K562 (cell line): Measurements from ENCODE around the gene GDF11. TPM values are rescaled to one million over a fixed set of nuclear protein-coding genes. Genes with fewer than 3 reads are reported as not detected.

Experiments used
- FOS ChIP-seq: IDR thresholded peaks from 3 replicates; pipeline ENCODE4 v1.6.1; 2011; ENCODE audit not compliant: insufficient read length; ENCODE audit errors: extremely low read depth
- GABPB2 ChIP-seq: fragments of 250-450 bp; sonication (Bioruptor Pico); conservative IDR thresholded peaks from 2 replicates; pipeline ENCODE4 v1.5.1; 2021; ENCODE audit warnings: mild to moderate bottlenecking
- GTF2B ChIP-seq: IDR thresholded peaks from 2 replicates; pipeline ENCODE4 v1.6.1; 2011; ENCODE audit not compliant: insufficient read length; ENCODE audit errors: extremely low read depth
- KAT8 ChIP-seq: fragments of 450-650 bp; IDR thresholded peaks from 2 replicates; pipeline ENCODE4 v1.6.1; 2016; ENCODE audit warnings: low read depth, mild to moderate bottlenecking
- MGA ChIP-seq: fragments of 450-650 bp; IDR thresholded peaks from 2 replicates; pipeline ENCODE4 v1.6.1; 2016; ENCODE audit warnings: mild to moderate bottlenecking, moderate library complexity
- MYC ChIP-seq, 2 experiments: fragments of 250-450 bp in 1 of 2; sonication (Bioruptor Pico) in 1 of 2; IDR thresholded peaks; 2 replicates each; pipeline versions ENCODE4 v1.5.1 to v1.6.1; 2012 to 2021; ENCODE audit warnings: low read depth in 2 of 2, borderline replicate concordance in 1 of 2, improper control_type of control experiment in 1 of 2, low read length in 1 of 2, mild to moderate bottlenecking in 1 of 2, moderate library complexity in 1 of 2
- SAFB ChIP-seq: fragments of 200-400 bp; formaldehyde crosslinking; IDR thresholded peaks from 2 replicates; pipeline ENCODE4 v1.6.1; 2017; ENCODE audit warnings: low read depth, low read length, borderline replicate concordance
- ZNF232 ChIP-seq: sonication (generic); formaldehyde crosslinking; IDR thresholded peaks from 2 replicates; pipeline ENCODE4 v1.8.0; 2022; ENCODE audit warnings: mild to moderate bottlenecking, missing genetic modification reagents
- ZNF445 ChIP-seq: fragments of 250-450 bp; sonication (Bioruptor Pico); IDR thresholded peaks from 2 replicates; pipeline ENCODE4 v1.4.0; 2020; ENCODE audit warnings: low read depth, mild to moderate bottlenecking, moderate library complexity
- polyA plus RNA-seq, 8 experiments: library from polyadenylated mRNA; depleted of rRNA in 4 of 8; stranded (reverse) in 5 of 8; unstranded in 3 of 8; fragments of >200 nt; fragmentation: Nextera tagmentation in 2 of 8; fragmentation: Illumina TruSeq in 1 of 8; extraction: Ambion mirVana in 2 of 8; extraction: Trizol in 1 of 8; gene quantifications; 2 replicates each; pipeline versions ENCODE4 v1.2.1 to v1.2.3, GENCODE V29; 2011 to 2014; ENCODE audit warnings: inconsistent platforms in 1 of 8, missing spikeins in 1 of 8
- total RNA-seq, 7 experiments: library from RNA; depleted of rRNA in 6 of 7; stranded (reverse); fragments of >200 nt in 6 of 7; fragmentation: Illumina TruSeq in 2 of 7; extraction: Trizol in 2 of 7; gene quantifications; 2 replicates each; pipeline versions ENCODE4 v1.2.1 to v1.2.3, GENCODE V29; 2011 to 2021; ENCODE audit warnings: low replicate concordance in 1 of 7
- TF ChIP-seq, protein P1 (sequence below): fragments of 450-650 bp; formaldehyde crosslinking; IDR thresholded peaks from 2 replicates; pipeline ENCODE4 v1.4.0; 2020; ENCODE audit warnings: mild to moderate bottlenecking, moderate library complexity

Gene GDF11
- total and polyA plus RNA-seq, 9 of the 15 experiments (the other 6 are each of a cell fraction or from before 2014, with no cell fraction given) = 1.4 to 15.7 (median 4.8) TPM

DNA sequence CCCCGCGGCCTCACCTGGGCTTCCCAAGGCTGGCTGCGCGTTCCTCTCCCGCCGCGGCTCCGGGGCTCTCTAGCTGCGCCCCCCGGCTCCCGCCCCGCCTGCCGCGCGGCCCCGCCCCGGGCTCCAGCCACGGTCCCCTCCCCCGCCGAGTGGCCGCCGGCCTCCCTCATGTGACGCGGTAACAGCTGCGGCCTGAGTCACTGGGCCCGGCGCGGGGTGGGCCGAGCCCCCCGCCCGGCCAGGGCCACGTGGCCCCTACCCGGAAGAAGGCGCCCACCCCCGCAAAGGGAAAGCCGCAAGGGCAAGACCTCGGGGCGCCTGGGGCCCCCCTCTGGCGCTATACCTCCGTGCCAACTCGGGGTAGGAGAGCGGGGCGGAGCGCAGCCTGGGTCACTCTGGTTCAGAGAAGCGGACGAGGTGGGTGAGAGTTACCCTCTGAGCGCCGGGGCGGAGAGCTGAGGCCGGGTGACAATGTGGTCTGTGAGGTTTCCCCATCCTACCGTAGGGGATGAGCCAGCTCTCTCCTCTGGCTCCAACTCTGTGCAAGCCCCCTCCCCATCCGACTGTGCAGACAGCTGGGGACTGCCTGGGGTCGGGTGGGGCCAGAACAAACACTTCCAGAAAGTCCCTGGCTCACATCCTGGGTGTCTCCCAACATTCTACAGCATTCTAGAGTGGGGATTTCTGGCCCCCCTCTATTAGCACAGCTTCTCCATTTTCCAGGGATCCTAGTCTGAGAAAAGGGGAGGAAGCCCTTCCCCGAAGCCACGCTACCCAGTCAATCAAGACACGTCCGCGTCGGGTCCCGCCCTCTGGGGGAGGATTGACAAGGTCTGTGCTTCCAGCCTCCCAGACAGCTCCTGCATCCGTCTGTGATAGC is 13.7 kb upstream of the GDF11 start, which contains the start of gene CD63 (continued):
- TF ChIP-seq, protein P1, sequence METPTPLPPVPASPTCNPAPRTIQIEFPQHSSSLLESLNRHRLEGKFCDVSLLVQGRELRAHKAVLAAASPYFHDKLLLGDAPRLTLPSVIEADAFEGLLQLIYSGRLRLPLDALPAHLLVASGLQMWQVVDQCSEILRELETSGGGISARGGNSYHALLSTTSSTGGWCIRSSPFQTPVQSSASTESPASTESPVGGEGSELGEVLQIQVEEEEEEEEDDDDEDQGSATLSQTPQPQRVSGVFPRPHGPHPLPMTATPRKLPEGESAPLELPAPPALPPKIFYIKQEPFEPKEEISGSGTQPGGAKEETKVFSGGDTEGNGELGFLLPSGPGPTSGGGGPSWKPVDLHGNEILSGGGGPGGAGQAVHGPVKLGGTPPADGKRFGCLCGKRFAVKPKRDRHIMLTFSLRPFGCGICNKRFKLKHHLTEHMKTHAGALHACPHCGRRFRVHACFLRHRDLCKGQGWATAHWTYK (CRISPR knock-in tag) = peak; percentile 67; the same call in 1 of the 2 replicates
- TF ChIP-seq ZNF445 (CRISPR knock-in tag) (no peak), ZNF232 (no peak), FOS (peak; percentile 15), SAFB (no peak), KAT8 (no peak), MYC (IDR thresholded peaks at IDR 0.05; ENCODE audit: low read depth, low read length) (peak; percentile 99), MYC (CRISPR knock-in tag; IDR thresholded peaks at IDR 0.05; ENCODE audit: borderline replicate concordance, low read depth) (peak; percentile 96), MGA (peak; percentile 72), GABPB2 (no peak), GTF2B (no peak)
